GM15510 (cell line): ENCODE measurements around the gene KIAA1755.

ENCODE experiments used
- POLR2A ChIP-seq: IDR thresholded peaks from 3 replicates; pipeline ENCODE4 v1.6.1; 2011; ENCODE audit warnings: borderline replicate concordance; ENCODE audit not compliant: insufficient read length; ENCODE audit errors: extremely low read depth

Gene KIAA1755

DNA sequence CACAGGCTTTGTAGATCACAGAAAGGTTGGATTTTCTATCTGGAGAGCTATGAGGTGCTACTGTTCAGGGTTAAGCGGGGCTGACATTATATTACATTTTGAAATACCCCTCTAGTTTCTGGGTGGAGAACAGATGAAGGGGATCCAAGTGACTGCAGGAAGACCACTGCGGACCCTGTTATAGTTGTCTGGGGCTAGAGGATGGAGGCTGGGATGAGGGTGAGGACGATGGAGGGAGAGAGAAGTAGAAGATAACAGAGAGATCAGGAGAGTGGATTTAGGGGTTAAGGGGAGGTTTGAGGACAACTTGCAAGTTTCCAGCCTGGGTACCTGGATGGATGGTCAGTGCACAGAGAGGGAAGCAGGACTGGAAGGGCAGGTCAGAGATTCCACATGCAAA is 52.0 kb downstream of the KIAA1755 start:
- no peak for TF ChIP-seq POLR2A

DNA sequence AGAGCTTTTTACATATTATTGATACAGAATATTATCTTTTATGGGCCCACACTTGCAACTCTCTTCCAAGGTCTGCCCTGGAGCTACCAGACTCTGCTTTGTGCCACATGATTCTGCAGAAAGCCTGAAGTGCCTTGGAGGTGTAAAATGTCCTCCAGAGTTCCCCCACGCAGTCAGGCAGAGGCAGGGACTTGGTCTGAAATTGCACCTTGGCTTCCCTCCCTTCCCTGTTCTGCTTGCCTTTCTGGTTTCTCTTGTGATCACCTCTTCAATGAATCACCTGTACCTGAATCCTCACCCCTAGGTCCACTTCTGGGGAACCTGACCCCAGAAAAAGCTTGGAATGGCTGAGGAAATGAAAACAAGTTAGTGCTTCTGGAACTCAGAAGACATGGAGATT is 52.4 kb downstream of the KIAA1755 start:
- TF ChIP-seq POLR2A, result no peak

DNA sequence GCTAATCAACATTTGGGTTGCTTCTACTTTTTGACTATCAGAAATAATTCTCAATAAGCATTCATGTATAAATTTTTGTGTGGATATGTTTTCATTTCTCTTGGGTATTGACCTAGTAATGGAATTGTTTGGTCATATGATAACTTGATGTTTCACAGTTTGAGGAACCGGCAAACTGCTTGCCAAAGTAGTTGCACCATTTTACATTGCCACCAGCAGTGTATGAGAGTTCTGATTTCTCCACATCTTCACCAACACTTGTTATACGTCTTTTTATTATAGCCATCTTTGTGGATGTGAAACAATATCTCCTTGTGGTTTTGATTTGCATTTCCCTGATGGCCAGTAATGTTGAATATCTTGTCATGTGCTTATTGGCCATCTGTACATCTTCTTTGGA is 52.9 kb downstream of the KIAA1755 start:
- no peak for TF ChIP-seq POLR2A

DNA sequence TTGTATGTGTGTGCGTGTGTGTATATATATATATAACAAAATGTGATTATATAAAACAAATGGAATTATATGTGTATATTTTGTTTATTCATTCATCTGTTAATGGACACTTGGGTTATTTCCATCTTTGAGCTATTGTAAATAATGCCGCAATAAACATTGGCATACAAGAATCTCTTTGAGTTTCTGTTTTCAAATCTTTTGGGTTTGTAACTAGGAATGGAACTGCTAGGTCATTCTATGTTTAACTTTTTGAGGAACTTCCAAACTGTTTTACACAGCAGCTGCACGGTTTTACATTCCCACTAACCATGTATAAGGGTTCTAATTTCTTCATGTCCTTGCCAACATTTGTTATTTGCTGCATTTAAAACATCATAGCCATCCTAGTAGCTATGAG is 55.5 kb downstream of the KIAA1755 start:
- no peak for TF ChIP-seq POLR2A

DNA sequence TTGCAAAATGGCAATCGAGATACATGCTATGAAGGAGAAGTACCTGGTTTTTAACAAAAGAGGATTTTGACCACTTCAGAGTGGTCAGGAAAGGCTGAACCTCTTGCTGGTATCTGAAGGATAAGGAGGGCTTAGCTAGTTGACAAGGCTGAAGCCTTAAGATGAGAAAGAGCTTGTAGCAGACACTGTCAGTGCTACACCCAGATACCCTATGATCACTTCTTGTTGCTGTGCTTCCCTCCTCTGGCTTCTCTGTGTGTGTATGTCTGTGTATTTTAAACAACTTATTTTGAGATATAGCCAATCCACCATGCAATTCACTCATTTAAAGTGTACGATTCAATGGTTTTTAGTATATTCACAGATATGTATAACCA is 56.6 kb downstream of the KIAA1755 start:
- TF ChIP-seq POLR2A, result no peak

DNA sequence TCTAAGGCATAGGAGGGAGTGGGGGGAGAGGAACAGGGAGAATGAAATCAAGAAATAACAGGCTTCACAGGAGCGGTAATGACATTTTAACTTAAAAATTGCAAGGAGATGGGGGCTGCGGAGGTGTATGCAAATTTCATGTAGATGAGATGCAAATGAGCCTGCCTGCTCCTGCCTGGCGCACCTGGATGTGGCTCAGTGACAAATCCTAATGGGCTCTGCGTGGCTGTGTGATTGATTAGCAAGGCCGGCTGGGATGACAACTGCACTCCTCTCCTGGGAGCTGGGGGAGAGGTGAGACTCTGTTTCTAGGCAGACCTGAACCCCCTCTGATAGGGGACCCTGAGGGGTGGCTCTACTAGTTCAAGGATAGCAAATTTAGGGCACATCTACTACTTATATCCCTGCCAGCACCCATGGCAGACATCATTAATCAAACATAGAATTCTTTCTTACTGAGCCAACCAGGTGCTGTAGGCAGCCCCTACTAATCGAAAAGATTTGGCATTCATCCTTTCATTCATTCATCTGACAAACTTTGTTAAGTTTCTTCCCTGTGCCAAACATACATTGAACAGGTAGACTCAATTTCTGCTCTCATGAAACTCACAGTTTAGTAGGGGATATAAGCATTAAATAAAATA is 57.1 kb downstream of the KIAA1755 start:
- TF ChIP-seq POLR2A, result no peak

DNA sequence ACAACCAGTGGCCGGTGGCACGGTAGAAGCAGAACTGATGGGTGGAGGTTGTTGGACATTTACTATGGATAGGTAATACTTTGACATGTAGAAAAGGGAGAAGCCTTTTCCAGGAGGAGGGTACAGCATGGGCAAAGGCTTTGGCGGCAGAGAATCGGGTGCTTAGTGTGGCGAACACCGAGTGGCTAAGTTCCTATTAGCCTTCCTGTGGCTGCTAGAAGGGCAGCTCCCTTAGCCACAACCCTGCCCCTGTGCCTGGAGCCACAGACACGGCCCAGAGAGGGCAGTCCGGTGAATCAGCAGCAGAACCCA is 57.6 kb downstream of the KIAA1755 start:
- TF ChIP-seq POLR2A, result no peak

DNA sequence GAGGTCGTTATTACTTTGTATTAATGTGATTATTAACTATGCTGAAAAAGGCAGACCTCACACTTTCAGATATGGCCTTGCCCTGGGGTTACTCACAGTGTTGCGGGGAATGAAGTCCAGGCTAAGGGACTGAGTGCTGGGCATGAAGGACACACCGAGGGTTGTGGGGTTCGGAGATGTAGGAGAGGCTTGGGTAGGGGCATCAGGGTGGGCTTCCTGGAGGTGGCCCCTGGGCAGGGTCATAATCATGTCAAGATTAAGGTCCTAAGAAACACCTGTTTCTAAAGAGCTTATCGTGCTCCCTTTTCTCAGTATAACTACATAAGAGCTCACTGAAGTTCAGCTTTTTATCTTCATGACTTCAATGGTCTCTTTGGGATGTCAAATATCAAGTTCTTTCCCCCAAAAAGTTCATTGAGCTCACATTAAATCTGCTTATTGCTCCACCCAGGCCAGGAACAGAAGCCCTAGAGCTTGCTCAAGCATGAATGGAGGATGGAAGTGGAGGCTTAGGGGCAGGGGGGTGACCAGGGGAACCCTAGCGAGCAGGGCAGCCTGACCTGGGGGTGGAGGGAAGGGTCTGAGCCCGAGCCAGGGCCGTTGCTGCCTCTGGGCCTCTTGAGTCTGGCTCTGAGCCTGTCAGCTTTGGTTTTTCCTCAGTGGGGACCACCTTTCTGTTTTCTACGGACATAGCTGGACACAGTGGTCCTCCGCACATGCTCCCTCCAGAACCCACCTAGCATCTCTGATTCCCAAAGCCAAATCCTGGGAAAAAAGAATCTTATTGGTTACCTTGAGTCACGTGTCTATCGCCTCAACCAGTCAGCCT is 58.2 kb downstream of the KIAA1755 start:
- no peak for TF ChIP-seq POLR2A

DNA sequence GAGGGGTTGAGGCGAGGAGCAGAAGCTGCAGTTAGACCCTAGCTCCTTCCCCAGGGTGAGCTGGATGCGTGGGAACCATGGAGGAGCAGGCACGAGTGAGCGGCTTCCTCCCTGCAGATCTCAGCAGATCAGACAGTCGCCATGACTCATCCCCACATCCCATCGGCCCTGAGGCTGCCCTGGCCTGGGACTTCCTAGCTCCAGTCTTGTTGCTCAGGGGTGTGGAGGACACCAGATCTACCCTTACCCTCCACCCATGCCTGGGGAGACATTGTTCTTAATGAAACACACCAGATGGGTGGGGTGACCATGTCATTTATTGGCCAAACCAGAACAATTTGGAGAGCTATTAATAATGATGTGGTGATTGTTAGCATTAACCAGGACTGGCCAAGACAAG is 59.2 kb downstream of the KIAA1755 start:
- no peak for TF ChIP-seq POLR2A

DNA sequence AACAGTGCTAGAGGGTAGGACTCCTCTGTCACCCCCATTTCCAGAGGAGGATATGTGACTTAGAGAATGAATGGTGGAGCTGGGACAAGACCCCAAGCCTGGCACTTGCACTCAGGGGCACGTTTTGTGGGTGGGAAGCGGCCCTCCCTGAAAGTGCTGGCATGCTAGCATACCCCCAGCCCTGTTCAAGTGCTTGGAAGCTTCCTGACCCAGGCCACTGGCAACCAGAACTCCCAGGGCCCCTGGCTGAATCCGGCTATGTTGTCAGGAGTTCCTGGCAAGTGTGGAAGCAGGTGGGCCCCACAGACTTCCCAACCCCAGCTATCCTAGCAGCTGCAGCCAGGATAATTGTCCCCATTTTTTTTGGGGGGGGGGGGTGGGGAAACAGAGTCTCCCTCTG is 59.9 kb downstream of the KIAA1755 start:
- no peak for TF ChIP-seq POLR2A

DNA sequence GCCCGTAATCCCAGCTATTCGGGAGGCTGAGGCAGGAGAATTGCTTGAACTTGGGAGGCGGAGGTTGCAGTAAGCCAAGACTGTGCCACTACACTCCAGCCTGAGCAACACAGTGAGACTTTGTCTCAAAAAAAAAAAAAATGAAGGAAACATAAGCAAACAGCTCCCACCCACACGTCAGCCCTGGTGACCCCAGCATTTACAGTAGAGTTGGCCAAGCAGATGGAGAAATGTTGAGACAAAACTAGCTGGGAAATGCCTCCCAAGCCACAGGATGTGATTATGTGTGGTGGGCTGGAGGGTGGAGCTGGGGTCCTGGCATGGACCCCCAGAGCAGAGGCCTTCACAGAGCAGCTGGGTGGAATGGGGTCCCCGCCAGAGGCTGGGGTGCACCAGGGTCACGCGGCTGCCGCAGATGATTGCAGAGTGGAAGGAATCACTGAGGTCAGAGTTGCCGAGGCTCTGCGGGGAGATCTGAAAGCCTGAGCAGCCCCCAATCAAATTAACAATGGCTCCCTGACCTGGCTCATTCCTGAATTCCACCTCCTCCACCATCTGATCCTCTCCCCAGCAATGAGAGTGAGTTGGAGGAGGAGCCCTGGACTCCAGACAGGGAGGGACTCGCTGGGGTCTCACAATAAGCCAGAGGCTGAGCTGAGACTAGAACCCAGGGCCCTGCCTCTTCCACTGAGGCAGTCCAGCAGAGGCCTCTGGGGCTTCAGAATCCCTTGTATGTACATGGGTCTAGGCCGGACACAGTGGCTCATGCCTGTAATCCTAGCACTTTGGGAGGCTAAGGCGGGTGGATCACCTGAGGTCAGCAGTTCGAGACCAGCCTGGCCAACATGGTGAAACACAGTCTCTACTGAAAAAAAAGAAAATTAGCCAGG is 60.8 kb downstream of the KIAA1755 start:
- no peak for TF ChIP-seq POLR2A

DNA sequence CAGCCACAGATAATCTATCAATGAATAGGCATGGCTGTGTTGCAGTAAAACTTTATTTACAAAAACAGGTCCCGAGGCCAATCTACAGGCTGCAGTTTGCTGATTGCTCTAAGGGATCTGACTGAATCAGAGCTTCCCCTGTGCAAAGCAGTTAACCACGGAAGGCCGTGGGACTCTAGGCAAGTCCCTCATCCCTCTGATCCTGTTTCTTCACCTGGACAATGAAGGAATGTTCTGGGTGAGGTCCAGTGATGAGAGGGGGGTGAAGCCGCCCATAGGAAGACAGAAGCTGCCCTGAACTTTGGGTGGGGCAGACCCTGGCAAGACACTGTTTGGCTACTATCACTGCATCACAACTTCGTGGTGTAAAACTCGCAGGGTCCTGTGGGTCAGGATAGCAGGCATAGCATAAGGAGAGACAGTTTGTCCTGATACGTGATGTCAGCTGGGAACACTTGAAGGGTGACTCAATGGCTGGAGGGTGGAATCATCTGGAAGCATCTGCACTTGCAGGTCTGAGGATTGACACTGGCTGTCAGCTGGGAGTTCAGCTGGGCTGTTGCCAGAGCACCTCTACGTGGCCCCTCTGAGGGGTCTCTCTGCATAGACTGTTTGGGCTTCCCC is 62.2 kb downstream of the KIAA1755 start:
- TF ChIP-seq POLR2A, result no peak

DNA sequence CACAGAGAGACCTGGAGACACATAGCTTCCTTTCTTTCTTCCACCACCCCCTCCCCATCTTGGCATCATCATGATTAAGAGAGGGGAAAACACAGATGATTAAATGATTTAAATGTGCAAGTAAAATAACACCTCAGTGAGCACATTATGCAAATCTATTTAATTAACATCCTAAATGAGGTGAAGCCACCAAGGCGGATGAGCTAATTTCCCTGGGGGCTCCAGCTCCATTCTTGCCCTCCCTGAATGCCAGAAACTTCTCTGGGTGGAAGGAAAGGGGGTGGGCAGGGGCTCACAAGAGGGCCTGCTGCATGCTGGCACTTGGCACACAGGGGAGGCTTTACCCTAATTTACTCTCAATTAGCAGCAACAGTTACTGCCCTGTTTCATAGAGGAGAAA is 62.9 kb downstream of the KIAA1755 start:
- TF ChIP-seq POLR2A, result no peak

DNA sequence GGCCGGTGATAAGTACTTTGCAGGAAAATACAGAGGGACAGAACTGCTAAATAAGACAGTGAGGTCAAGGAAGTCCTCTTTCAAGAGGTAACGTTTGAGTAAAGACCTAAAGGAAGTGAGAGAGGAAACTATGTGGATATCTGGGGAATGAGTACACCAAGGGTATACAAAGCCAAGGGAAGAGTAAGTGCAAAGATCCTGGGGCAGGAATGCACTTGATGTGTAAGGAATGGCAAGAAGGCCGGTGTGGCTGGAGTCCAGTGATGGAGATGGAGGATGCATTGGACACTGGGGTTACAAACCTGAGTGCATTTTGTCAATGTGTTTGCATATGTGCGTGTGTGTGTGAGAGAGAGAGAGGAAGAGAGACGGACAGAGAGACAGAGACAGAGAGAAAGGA is 63.3 kb downstream of the KIAA1755 start:
- TF ChIP-seq POLR2A, result no peak

DNA sequence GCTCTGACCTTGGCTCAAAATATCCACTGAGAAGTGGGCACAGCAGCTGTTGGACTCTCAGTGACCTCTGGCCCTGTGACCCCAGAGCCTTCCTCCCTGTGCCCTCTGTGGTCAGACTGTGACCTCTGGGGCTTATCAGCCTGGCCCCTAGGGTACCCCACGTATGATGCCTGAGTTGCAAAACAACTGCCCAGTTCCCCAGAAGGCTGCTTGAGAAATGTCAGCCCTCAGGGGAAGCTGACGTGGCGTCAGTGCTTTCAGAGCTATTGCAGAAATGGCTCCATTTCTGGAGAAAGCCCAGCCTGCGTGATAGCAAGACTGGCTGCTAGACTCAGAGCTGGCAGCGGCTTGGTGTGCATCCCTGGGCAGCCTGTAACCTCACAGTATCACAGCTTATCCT is 63.9 kb downstream of the KIAA1755 start:
- no peak for TF ChIP-seq POLR2A
